Measurements from ENCODE around the gene C16orf54.
"Not testable (repeated sequence)": the region's sequence is repeated elsewhere in the genome, so short reads cannot be mapped to it uniquely, and the experiment has no call there.

C16orf54 gene

GRCh38 chr16:29779474-29779873 lies 33.7 kb upstream of the C16orf54 start:
- Histone ChIP-seq H3K36me3 (replicated peaks) (no peaks in the 10 kb centered on the region), H3K27me3 (replicated peaks) (no peaks in the 10 kb centered on the region), H3K27ac (no peak overlapping the region), H3K4me3 (ENCODE audit: low read depth, low read length) (no peak overlapping the region)
- in situ Hi-C loops (cut with HindIII; ENCODE audit: low pct_ligation_motif_present, low sequenced_read_pairs), result no loop called here
- DNase-seq, result no peak
- no peak for TF ChIP-seq CTCF (IDR thresholded peaks at IDR 0.05; ENCODE audit: low read depth, low read length, missing control alignments)

- Histone ChIP-seq H3K36me3 (replicated peaks) (no peaks in the 10 kb centered on the region), H3K4me3 (ENCODE audit: low read depth, low read length) (no peak within 1 kb of the TSS), H3K27ac (no peak within 1 kb of the TSS), H3K27me3 (replicated peaks) (no peaks in the 10 kb centered on the region)
- TF ChIP-seq CTCF (IDR thresholded peaks at IDR 0.05; ENCODE audit: low read depth, low read length, missing control alignments), result no peak
- in situ Hi-C loops (cut with HindIII; ENCODE audit: low pct_ligation_motif_present, low sequenced_read_pairs), result no loop called here
- DNase-seq, result no peak
Measured at GRCh38 chr16:29777576-29778350, 32.0 kb upstream of the C16orf54 start, which contains the start of gene ZG16. Gene ZG16, plus strand, starts transcription at chr16:29778256. Its CDS starts 1,011 bp downstream, at chr16:29779267.

- in situ Hi-C loops (cut with HindIII; ENCODE audit: low pct_ligation_motif_present, low sequenced_read_pairs), result no loop called here
- Histone ChIP-seq H3K27me3 (replicated peaks) (no peaks in the 10 kb centered on the region), H3K4me3 (ENCODE audit: low read depth, low read length) (no peak overlapping the region), H3K36me3 (replicated peaks) (no peaks in the 10 kb centered on the region), H3K27ac (no peak overlapping the region)
- no peak for TF ChIP-seq CTCF (IDR thresholded peaks at IDR 0.05; ENCODE audit: low read depth, low read length, missing control alignments)
- peak; percentile 14 for DNase-seq
Measured at GRCh38 chr16:29775742-29776408, 30.1 kb upstream of the C16orf54 start.

- Histone ChIP-seq H3K27me3 (replicated peaks) (no peaks in the 10 kb centered on the region), H3K36me3 (replicated peaks) (no peaks in the 10 kb centered on the region), H3K4me3 (ENCODE audit: low read depth, low read length) (no peak overlapping the region), H3K27ac (no peak overlapping the region)
- in situ Hi-C loops (cut with HindIII; ENCODE audit: low pct_ligation_motif_present, low sequenced_read_pairs), result no loop called here
- DNase-seq, result no peak
- no peak for TF ChIP-seq CTCF (IDR thresholded peaks at IDR 0.05; ENCODE audit: low read depth, low read length, missing control alignments)
Measured at GRCh38 chr16:29774730-29775129, 28.9 kb upstream of the C16orf54 start.

GRCh38 chr16:29772330-29772729 lies 26.5 kb upstream of the C16orf54 start:
- H3K27me3 ChIP-seq (replicated peaks); in situ Hi-C loops (cut with HindIII; ENCODE audit: low pct_ligation_motif_present, low sequenced_read_pairs); H3K27ac ChIP-seq; H3K4me3 ChIP-seq (ENCODE audit: low read depth, low read length); DNase-seq; H3K36me3 ChIP-seq (replicated peaks): not testable (repeated sequence)

- Histone ChIP-seq H3K27ac (no peak overlapping the region), H3K27me3 (replicated peaks) (no peaks in the 10 kb centered on the region), H3K4me3 (ENCODE audit: low read depth, low read length) (no peak overlapping the region), H3K36me3 (replicated peaks) (no peaks in the 10 kb centered on the region)
- DNase-seq, result no peak
- in situ Hi-C loops (cut with HindIII; ENCODE audit: low pct_ligation_motif_present, low sequenced_read_pairs), result no loop called here
- no peak for TF ChIP-seq CTCF (IDR thresholded peaks at IDR 0.05; ENCODE audit: low read depth, low read length, missing control alignments)
Measured at GRCh38 chr16:29770250-29770929, 24.6 kb upstream of the C16orf54 start.

Data from brain microvascular endothelial cell (primary cell).